Measurements from ENCODE around the gene FMNL3. TPM values are rescaled to one million over a fixed set of nuclear protein-coding genes. Genes with fewer than 3 reads are reported as not detected.

FMNL3 gene
- total RNA-seq, 1 donor from 2014 or later = 148 TPM

DNA sequence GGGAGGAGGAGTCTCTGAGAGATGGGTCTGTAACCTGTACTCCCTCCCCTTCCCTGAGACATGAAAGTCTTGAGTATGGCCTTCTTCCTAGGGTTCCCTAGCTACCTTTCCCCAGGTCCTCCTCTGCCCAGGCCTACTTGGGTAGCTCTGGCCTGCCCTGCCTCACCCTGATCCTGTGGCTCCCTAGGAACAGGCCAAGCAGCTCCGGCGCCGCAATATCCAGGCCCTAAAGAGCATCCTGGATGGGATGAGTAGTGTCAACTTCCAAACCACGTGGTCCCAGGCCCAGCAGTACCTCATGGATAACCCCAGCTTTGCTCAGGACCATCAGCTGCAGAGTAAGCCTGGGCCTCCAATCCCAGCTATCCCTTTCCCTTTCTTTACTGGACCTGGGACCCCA, 71.5 kb downstream of the FMNL3 start:
- DNase-seq (ENCODE audit: extremely low read depth, low read depth, low spot score) = no peak

DNA sequence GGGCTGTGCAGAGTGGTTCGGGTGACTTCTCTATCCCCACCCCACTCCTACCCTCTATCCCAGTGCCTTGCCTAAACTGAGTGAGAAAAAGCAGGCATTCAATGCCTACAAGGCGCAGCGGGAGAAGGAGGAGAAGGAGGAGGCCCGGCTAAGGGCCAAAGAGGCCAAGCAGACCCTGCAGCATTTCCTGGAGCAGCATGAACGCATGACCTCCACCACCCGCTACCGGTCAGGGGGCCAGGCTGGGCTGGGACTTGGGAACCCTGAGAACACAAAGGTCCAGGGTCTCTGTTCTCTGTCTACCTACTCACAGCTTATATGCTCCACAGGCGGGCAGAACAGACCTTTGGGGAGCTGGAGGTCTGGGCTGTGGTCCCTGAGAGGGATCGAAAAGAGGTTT, 72.2 kb downstream of the FMNL3 start:
- no peak for DNase-seq (ENCODE audit: extremely low read depth, low read depth, low spot score)

DNA sequence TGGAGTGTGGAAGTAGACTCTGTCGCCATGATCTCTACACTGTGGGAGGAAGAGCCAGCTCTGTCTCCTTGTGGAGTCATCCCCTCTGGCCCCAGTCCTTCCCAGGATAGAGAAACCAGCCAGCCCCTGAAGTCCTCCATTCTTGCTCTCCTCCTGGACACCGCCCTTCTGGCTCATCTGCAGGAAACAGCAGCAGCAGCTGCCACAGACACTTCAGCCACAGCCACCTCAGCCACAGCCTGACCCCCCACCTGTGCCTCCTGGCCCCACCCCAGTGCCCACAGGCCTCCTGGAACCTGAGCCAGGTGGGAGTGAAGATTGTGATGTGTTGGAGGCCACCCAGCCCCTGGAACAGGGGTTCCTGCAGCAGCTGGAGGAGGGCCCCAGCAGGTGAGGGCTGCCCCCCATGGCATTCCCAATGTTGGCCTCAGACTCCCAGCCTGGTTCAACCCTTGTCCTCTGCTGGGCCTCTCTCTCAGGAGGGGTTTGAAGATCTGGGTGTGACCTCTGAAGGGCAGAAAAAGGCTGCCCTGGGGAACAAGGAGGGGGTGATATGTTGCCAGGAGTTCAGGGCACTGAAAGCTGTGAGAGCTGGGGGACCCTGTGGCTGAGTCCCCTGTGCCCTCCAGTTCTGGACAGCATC, 73.4 kb downstream of the FMNL3 start:
- no peak for DNase-seq (ENCODE audit: extremely low read depth, low read depth, low spot score)

DNA sequence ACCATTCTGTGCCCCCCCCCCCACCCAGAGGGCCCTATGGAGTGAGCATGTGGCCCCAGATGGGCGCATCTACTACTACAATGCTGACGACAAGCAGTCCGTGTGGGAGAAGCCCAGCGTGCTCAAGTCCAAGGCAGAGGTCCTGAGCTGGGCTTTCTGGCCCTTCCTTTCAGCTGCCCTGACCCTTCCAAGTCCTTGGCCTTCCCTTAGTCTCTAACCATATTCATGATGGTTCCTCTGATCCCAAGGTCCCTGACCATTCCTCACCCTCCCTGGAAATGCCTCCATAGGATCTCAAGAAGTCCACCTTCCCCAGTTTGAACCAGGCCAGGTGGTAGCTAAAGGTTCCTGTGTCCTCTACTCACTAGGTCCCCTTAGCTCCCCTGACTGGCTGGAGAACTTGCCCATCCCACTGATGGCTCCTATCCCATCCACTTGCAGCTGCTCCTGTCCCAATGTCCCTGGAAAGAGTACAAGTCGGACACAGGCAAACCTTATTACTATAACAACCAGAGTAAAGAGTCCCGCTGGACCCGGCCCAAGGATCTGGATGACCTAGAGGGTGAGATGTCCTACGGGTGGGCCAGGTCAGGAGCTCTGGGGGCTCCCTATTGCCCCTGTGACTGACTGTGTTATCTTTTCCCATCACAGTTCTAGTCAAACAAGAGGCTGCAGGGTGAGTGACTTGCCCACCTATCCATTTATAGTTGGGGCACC, 74.1 kb downstream of the FMNL3 start:
- no peak for DNase-seq (ENCODE audit: extremely low read depth, low read depth, low spot score)

DNA sequence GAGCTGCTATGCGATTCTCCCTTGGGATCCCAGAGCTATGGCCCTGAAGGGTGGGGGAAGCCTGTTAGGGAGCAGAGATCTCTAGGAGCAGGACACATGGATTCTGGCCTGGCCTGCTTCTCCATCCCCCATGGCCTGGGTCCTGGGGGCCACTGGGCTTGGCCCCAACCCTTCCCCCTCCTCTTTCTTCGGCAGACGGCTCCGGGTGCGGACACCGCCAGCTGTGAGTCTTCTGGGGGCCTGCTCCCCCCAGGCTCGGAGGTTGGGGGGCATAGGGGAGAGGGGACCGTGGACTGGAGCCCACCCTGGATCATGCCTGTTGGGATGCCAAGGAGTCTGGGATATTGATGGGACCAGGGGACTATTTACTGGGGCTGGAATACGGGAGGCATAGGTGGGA, 74.8 kb downstream of the FMNL3 start:
- DNase-seq (ENCODE audit: extremely low read depth, low read depth, low spot score) = no peak

DNA sequence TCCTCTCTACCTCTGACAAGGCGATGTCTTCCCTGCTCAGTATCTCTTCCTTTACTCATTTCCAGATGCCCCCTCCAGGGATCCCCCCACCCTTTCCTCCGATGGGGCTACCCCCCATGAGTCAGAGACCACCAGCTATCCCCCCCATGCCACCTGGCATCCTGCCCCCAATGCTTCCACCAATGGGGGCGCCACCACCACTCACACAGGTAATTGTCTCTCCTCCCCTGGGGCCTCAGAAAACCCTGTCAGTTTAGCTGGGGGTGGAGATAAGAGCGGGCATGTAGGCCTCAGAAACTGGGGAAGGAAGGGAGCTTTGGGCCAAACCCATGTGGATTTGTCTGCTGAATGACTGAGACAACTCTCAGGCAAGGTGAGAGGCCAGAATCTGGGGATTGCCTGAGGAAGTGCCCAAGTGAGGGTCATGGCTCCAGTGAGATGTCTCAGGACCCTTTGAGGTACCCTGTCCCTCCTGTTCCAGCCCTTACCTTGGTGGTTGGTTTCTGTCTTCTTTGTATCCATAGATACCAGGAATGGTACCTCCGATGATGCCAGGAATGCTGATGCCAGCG, 75.8 kb downstream of the FMNL3 start:
- DNase-seq (ENCODE audit: extremely low read depth, low read depth, low spot score) = no peak

DNA sequence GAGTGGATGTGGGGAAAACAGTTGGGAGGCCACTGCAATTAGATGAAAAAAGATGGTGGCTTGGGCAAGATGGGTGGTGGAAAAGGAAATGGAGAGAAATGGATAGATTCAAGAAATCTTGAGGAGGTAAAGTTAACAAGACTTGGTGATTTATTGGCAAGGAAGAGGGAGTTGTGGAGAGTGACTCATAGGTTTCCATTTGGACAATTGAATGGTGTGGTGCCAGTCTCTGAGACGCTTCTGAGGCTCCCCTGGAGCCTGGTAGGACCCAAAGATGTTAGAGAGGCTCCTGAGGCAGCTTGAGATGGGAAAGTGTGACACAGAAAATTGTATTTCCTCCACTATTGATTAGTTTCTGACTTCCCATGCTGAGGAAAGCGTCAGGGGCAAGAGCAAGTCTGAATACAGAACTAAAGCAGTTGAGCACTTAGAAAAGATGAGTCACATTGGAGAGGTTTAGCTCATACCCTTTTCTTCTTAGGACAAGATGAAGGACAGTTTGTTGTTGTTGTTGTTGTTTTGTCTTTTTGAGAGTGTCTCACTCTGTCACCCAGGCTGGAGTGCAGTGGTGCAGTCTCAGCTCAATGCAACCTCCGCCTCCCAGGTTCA, 79.3 kb downstream of the FMNL3 start:
- no peak for DNase-seq (ENCODE audit: extremely low read depth, low read depth, low spot score)

DNA sequence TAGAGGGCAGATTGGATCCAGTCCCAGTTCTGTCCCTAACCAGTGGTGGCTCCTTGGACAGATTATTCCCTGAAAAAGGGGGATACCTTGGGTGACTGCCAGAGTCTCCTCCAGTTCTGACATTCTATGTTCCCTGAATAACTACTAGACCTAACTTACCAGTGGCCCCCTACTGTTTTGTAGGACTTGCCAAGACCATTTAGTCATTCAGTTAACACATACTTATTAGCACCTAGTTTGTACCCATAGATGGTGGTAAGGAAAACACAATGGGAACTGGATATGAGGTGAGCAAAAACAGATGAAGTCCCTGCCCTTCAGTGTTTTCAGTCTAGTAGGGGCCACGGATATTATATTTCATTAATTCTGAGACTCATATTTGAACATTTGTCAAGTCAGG, 80.4 kb downstream of the FMNL3 start:
- no peak for DNase-seq (ENCODE audit: extremely low read depth, low read depth, low spot score)

DNA sequence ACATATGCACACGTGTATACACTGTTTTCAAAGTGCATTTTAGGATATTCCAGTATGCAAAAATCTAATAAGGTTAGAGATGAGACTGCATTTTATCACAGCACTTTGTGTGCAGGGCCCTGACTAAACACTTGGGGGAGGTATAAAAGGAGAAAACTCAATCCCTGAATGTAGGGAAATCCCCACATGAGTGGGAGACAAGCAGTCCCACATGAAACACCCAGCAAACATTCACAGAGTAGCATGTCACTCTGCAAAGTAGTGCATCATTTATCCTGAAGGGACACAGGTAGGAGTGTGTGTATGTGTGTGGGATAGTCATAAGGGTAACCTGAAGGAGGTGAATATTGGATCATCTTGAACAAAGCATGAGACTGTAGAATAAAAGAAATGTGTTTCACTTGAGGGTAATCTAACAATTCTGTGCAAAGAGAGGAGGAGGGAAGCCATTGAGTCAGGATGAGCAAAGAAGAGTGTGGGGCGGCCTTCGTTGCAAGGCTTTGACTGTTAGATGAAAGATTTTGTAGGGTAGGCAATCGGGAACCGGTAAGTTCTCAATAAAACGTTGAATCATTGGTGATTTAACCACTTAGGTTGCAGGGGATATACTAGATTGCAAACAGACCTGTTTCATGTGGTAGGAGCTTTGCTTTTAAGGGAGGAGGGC, 80.9 kb downstream of the FMNL3 start:
- no peak for DNase-seq (ENCODE audit: extremely low read depth, low read depth, low spot score)

DNA sequence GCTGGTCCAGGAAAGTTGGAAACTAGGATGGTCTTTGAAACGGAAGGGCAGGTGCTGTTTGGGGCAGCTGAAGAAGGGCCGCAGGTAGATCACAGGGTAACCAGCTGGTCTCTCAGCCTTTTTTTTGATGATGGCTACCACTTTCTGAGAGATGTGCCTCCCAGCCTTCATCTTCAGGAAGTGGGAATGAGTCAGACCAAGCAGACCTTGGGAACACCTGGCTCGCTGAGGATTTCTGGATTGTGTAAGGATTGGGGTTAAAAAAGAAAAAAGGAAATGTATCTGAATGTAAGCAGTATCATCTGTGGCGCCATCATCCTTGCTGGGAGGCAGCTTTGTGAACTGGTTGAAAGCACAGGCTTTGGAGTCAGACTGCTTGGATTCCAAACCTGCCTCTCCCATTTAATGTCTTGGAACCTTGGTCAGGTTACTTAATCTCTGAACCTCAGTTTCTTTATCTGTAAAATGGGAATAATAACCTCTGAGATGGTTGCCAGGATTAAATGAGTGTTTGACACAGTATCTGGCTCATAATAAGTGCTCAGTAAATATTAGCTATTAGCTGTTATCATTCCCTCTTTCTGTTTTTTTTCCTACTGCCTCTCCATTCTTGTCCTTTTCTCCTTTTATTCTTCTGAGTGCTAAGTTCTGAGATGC, 82.2 kb downstream of the FMNL3 start:
- no peak for DNase-seq (ENCODE audit: extremely low read depth, low read depth, low spot score)

DNA sequence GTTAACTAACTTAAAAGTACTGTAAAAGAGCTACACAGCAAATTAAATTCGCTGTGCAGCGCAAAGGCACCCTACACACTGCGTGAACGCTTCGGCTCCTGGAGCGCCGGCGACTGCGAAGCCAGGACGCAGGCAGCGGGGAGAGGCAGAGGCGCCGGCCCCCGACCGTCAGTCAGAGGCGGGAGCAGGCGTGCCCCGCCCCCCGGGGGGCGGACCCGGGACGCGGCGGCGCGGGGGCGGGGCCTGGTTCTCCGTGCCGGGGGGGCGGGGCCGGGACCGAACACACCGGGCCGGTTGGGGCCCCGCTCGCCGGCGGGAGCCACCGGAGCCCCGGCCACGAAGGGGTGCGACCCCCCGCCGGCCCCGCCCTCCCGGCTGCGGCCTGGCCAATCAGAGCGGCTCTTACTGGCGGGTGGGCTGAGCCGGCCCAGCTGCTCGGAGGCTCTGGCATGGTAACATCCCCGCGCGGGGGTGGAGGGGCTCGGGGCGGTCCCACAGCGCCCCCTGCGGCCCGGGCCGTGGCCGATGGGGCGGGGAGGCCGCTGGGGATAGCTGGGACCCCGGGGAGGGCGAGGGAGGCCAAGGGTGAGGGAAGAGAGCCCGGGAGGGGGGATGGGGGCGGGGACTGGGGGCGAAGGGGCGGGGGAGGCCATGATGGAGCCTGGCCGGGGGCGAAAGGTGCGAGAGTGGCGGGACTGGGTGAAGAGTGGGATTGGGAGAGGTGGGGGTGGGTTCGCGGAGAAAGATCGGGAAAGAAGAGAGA, 83.9 kb downstream of the FMNL3 start, which contains the start of gene PRPF40B:
TSS of gene PRPF40B (plus strand) at position 420 of the 763 bp plus-strand sequence. CDS start at position 450, 30 bp downstream.
- no peak for DNase-seq (ENCODE audit: extremely low read depth, low read depth, low spot score)

DNA sequence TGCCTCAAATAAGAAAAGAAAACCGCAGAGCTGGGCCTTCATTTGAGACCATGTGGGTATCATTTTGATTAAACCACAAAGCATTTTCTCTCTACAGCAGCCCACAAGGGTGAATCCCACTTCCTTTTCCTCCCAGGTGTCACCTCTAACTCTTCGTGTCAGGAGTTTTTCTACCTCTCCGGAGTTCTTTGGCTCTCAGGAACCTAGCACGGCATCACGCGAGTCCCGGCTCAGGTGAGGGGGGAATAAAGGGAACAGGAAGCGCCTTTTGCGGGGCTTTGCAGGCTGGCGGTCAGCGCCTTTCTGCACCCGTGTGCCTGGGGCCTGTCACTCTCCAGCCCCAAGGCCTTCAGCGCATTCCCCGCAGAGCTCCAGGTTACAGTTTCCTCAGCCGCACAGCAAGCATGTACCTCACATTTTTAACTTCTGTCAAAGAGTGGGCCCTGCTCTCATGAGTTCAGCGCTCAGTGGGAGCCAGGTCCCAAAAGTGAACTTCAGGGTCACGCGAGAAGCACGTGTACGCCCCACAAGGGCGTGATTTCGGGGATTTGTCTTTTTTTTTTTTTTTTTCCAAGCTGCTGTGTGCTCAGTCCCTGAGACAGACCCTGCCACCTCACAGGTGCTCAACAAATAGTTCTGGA, 84.6 kb downstream of the FMNL3 start:
- no peak for DNase-seq (ENCODE audit: extremely low read depth, low read depth, low spot score)

DNA sequence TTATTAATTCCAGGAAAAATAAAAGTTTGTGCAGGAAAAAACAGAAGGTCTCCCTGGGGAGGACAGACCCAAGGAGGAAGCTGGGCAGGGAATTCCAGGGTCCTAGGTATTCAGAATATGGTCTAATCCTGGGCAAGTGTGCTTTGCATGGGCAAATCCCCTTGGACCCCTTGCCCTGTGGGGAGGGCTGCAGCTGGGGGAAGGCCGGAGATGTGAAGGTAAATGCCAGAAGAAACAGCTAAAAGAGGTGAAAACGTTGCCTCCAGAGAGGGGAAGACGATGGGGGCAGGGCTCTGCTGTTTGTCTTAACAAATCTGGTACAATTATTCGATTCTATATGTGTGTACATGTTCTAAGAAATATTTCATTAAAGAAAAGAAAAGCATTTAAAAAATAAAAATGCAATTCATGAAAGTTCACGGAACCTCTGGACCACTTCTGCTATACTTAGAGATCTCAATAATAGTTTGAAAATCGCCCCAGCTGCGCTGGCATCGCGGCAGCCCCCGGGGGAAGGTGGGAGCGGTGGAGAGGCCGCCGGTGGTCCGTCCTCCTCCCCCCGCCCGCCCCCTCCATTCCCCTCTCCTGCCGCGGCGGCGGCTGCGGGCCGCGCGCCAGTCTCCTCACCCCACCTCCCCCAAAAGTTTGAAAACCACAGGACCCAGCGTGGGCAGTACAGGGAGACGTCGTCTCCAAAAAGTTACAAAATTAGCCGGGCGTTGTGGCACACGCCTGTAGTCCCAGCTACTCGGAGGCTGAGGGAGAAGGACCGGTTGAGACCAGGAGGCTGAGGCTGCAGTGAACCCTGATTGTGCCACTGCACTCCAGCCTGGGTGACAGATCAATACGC, 85.3 kb downstream of the FMNL3 start:
- no peak for DNase-seq (ENCODE audit: extremely low read depth, low read depth, low spot score)

DNA sequence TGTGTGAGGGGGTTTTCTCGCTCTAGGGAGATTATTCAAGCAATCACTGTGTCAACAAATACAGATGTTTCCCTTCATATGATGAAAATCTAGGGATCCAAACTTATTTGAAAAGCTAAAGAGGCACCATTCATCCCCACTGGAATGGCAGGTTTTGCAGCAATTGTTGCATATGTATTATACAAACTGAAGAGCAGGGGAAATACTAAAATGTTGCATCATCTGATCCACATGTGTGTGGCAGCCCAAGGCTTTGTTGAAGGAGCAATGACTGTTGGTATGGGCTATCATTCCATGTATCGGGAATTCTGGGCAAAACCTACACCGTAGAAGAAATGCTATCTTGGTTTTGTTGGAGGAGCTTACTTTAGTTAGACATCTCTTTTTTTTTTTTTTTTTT, 87.9 kb downstream of the FMNL3 start:
- DNase-seq (ENCODE audit: extremely low read depth, low read depth, low spot score) = no peak

DNA sequence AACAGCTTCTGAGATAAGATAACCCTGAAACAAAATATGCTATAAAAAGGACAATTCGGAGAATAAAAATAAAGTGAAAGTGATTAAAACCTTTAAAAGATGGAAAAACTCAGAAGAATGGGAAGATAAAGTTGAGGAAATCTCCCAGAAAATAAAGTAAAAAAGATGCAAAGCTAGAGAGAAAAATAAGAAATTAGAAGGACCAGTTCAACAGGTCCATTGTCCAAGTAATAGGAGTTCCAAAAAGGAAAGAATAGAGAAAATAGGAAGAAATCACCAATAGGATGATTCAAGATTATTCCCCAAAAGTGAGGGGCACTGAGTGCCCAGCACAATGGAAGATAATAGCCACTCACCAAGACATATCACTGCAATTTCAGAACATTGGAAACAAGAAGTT, 88.6 kb downstream of the FMNL3 start:
- no peak for DNase-seq (ENCODE audit: extremely low read depth, low read depth, low spot score)

DNA sequence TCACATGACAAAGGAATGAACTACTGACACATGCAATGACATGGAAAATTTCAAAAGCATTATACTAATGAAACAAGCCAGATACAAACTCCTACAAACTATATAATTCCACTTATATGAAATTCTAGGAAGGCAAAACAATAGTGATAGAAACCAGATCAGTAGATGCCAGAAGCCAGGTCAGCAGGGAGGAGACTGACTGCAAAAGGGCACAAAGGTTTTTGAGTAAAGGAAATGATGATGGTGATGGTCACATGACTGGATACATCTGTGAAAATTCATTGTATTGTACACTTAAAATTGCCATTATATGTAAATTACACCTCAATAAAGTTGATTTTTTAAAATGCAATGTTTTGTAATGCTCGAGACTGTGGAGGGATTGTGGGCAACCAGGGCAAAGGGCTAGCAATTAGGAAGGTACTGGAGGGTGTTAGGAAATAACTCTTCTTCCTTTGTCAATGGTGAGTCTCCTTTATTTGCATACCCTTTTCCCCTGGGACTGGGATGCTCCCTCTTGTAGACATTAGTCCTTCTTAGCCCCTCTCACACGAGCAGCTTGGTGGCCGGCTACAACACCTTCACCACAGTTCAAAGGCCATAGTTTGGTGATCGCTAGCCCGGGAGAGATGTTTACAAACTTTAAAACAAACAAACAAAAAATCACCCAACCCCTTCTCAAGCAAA, 90.5 kb downstream of the FMNL3 start:
- no peak for DNase-seq (ENCODE audit: extremely low read depth, low read depth, low spot score)

DNA sequence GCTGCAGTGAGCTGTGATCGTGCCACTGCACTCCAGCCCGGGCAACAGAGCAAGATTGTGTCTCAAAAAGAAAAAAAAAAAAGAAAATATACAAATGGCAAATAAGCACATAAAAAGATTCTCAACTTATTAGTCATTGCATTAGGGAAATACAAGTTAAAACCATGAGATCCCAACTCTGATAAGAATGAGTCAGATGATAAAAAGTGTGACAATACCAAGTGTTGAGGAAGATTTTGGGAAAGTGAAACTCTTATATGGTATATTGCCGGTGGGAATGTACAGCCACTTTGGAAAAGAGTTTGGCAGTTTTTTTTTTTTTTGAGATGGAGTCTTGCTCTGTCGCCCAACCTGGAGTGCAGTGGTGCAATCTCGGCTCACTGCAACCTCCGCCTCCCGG, 91.5 kb downstream of the FMNL3 start:
- no peak for DNase-seq (ENCODE audit: extremely low read depth, low read depth, low spot score)

DNA sequence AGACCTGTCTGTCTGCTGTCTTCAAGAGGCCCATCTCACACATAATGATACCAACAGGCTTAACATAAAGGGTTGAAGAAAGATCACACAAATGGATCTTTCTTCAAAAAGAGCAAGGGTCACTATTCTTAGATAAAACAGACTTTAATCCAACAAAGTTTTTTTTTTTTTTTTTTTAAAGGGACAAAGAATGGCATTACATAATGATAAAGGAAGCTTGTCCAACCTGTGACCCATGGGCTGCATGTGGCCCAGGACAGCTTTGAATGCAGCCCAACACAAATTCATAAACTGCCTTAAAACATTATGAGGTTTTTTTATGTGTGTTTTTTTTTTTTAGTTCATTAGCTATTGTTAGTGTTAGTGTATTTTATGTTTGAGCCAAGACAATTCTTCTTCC, 95.0 kb downstream of the FMNL3 start:
- no peak for DNase-seq (ENCODE audit: extremely low read depth, low read depth, low spot score)
